Measurements from ENCODE around the gene FBXL7.

The FBXL7 gene

DNA sequence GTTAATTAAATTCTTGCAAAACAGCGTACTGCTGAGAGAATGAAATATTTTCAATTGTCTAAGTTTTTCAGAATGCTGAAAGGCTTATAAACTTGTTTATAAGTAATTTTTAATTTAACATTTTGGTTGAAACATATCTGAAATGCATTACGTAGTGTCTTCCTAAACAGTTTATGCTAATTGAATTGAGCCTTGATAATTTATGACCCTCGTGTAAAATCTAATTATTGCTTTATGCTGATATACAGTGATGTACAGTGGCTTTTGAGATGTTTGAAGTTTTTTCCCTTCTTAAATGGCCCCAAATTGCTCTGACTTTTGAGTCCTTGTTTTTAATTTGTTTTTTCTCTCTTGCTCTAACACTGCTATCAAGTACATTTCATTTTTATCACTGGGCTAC, 262.7 kb downstream of the FBXL7 start:
- no peak for DNase-seq (ENCODE audit: low read depth in 3 of 3)

DNA sequence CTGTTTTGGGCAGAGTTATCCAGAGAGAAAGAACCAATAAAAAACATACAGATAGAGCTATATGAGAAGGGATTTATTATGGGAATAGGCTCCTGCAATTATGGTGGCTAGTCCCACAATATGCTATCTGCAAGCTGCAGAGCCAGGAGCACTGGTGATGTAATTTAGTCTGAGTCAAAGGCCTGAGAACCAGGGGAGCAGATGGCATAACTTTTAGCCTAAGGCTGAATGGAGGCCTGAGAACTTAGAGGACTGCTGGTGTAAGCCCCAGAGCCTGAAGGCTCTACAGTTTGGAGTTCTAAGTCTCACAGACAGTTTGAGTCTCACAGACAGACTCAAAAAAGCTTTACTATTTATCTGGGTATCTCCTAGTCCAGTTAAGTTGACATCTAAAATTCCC, 263.8 kb downstream of the FBXL7 start:
- DNase-seq (ENCODE audit: low read depth in 3 of 3) = no peak

DNA sequence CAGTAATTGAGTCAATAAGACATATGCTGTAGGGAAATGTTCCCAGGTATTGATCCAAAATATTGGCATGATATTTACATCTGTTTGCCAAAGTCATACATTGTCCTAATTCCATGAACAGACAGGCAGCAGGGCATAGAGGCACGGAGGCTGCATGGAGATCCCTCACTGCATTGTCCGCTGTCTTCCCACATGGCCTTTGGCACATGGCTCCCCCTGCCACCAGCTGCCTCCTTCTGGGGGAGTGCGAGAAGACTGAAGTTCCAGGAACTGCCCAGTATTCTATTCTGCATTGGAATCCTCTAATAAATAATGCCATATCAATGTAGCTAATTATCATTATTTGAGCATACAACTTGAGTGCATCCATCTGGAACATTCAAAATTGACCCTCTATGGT, 269.0 kb downstream of the FBXL7 start:
- no peak for DNase-seq (ENCODE audit: low read depth in 3 of 3)

DNA sequence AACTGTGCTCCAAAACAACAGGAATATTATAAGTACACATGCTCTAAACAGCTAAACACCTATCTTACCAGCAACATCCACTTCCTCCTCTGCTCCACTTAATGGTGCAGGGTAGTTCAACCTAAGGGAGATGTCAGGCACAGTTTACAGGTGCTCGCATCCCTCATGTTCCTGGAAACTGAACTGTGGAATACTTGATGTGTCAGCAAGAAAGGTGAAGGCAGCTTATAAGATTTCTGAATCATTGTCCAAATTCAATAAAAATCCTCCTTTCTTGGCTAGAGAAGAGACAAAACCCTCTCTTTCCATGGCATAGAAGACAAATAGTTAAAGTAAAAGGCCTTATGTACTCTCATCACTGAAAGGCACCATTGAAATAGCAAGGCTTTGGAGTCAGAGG, 272.2 kb downstream of the FBXL7 start:
- no peak for DNase-seq (ENCODE audit: low read depth in 3 of 3)

DNA sequence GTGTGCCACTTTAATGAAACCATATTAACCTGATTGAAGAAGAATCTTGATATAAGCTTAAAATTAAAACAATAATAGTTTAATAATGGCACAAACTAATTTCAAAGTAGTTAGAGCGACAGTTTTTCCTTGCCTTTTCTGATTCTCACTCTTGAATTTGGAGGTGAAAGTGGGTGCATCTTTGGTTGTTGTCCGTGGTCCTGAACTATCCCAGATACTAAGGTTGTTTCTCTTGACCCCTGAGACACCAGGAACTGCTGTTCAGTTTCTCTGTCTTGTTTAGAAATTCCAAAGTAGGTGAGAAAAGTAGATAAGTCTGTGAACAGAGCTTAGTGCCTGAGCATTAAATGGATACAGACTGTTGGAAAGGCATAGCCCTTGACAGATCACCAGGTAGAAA, 274.7 kb downstream of the FBXL7 start:
- no peak for DNase-seq (ENCODE audit: low read depth in 3 of 3)

DNA sequence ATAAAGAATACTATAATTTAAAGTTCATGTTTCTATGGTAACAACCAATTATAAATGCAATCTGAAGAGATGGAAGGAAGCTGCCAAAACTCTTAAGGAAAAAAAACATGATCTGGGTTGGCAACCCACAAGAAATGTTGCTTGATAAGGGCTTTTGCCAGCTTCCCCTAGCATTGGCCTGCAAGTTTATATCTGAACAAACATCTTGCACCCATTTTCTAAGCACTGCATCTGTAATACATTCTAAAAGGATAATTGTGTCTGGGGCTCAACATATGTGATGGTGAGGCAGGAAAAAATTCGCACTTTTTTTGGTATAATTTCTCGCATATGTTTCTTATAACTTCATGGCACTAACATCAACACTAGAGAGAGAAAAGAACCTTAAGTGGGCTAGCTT, 276.4 kb downstream of the FBXL7 start:
- no peak for DNase-seq (ENCODE audit: low read depth in 3 of 3)

DNA sequence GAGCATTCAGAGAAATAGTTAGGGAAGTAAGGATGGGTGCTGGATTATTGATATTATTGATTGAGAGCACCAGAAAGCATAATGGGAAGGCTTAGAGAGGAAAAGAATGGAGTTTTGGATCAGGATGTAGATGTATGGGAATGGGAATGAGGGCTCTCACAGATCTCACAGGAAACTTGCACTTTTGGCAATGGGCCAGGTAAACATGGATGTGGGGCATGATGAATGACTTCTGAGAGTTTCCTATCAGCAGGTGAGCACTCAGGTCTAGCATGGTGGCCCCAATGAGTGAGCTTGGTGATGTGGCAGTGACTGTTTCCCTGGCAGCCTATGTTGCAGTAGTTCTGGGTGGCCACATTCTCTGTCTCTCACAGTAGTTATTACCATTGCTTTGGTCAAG, 283.8 kb downstream of the FBXL7 start:
- DNase-seq (ENCODE audit: low read depth in 3 of 3) = no peak

DNA sequence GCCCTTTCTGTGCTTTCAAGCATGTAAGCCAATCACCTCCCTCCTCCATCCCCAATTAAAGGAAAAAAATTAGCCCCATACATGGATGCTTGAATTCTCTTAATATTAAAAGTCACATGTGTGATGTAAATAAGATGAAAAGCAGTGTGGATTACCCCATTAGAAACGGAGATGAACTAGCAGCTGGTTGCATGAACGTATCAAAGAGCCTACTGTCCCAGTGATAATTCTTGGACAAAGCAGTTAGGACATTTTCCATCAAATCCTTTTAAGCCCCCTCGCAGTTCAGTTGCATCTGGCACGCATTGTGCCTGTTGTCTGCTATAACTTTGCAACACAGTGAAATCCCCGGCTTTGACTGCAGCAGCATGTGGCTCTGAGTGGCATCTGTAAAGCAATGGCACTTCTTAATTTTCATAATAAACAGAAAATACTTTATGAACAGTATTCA, 285.6 kb downstream of the FBXL7 start:
- DNase-seq (ENCODE audit: low read depth in 3 of 3) = no peak

DNA sequence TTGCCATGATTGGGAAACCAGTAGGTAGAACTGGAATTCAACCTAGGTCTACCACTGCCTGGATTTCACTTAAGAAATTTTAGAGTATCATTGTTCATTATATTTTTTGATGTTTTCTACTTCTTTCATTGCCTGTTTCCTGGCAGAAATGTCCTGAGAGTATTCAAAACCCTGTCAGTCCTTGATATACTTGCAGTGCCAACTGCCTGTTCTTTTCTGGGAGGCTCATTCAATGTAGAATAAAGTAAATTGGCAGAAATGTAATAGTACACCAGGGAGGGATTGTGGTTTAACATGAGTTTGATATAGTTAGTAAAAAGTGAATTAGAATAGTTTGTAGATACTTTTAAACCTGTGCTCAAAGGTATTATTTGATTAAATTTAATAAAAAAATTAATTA, 286.3 kb downstream of the FBXL7 start:
- DNase-seq (ENCODE audit: low read depth in 3 of 3) = no peak

DNA sequence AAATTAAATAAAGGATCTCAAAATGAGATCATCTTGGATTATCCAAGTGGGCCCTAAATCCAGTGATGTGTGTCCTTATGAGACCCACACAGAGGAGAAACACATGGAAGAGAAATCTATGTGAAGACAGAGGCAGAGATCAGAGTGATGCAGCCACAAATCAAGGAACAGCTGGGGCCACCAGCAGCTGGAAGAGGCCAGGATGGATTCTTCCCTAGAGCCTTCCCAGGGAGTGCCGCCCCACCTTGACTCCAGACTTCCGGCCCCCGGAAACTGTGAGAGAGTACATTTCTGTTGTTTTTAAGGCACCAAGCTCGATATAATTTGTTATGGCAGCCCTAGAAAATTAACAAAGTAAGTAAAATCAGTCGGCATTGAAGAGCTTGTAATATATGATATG, 286.9 kb downstream of the FBXL7 start:
- no peak for DNase-seq (ENCODE audit: low read depth in 3 of 3)

DNA sequence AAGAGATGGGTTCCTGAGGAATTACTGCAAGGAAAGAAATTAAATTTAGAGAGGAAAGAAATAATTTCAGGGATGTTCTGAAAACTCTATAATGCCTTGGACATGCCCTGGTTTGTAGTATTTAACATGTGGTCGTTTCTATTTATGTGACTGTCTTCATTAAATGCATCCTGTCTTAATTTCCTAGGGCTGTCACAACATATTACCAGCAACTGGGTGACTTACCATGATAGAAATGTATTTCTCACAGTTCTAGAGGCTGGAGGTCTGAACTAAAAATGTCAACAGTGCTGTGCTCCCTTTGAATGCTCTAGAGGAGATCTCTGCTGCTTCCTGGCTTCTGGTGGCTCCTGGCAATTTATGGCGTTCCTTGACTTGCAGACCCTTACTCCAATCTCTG, 287.7 kb downstream of the FBXL7 start:
- DNase-seq (ENCODE audit: low read depth in 3 of 3) = no peak

DNA sequence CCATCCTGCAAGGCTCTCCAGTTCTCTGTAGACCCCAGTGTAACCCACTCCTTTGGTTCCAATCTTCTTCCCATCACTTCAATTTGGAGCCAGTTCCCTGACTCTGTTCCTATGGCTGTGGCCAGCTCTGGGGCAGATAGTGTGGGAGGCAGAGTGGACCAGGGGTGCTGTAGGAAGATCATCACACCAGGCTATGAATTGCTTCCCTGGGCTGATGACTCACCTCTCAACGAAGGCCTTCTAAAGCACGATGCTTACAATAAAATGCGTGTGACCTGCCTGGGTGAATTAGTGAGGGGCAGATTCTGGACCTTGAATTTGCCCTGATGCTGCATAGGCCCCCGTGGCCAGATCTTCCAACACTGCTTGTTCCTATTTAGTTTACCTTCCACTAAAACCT, 289.7 kb downstream of the FBXL7 start:
- no peak for DNase-seq (ENCODE audit: low read depth in 3 of 3)

DNA sequence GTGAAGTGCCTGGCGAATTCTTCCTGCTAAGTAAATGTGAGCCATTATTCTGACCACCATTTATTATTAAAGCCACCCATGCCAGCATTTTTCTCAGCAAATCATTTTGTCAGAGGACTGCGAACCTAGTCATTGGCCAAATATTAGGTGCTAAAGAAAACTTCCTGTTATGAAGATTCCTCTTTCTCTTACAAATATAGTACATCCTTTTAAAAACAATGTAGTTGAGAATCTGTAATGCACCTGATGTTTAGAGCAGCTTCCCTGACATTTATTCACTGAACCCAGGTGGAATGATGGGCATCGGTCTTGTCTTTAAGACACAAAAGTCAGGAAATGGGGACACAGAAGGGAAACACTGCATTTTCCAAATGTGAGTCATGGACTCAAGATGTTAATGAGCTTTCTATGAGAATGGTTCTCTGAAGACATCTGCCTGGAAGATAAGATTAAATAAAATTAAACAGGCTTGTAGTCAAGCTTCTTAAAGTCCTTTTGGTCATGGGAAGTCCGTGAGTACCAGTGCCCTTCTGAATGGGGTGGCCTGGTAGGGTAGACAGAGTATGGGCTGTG, 290.6 kb downstream of the FBXL7 start:
- DNase-seq (ENCODE audit: low read depth in 3 of 3) = no peak

DNA sequence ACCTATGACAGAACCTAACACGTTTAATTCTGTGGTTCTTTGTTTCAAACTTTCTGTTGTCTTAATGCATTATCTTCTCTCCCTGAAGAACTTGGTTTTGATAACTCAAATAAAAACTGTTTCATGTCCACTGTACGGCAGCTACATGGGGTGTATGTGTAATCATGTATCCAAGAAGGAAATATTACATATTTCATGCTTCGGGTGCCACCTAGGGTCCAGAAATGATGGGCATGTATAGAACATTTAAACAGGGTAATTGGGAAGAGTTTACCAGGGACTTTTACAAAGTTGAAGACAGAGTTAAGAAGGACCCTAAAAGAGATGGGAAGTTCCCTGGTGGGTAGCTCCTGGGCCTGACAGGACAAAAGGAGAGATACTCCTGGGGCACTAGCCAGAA, 291.3 kb downstream of the FBXL7 start:
- DNase-seq (ENCODE audit: low read depth in 3 of 3) = no peak

DNA sequence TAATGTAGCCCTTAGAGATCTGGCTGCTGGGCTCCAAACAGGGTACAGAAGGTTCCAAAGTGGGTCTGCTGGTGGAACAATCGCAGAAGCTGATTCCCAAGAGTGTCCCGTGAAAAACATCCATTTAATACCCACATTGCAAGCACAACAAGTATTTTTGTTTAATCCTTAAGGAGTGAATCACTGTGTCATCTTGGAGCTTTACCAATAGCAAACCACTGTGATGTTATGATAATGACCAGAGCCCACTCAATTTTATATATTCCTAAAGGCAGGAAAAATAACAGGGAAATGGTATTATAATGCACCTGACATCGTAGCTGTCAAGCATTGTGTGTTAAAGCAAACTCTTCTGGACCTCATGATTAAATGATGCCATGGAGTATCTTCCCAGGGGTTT, 291.9 kb downstream of the FBXL7 start:
- DNase-seq (ENCODE audit: low read depth in 3 of 3) = no peak

DNA sequence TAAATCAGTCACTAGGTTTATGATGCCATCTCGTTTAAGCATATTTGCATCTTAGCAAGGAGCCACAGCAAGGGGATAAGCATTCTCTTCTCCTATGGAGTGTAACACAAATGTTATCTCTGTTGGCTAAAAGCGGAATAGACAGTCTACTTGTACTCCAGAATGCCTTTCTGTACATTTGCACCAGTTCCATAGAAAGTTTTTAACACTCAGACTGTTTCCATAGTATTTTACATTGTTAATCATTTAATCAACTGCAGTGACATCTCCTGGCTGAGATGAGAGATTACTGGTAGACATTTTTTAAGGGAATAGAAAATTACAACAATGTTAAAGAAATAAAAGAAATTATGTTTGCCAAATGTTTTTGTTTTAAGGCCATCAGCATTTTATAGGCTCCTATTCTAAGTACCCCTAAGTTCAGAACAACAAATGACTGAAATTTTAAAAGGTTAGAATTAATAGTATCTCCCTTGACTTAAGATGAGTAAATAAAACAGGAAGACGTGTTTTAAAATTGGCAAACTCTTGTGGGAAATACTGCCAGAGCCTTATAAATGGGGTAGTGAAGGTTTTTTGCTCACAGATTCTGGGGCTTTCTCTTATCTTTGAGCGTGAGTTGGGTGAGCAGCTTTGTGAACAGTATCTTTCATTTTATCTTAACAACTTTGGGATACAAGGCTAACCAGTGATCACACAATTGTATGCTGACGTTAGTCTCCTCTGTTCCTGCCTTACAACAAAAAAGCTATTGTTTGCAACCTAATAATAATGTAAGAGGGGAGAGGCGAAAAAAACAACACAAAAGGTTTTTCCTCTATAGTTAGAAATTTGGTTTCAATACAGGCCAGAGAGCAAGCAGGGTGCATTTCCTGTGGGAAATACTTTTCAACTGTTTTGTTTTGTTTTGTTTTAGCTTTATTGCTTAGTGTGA, 294.3 kb downstream of the FBXL7 start:
- DNase-seq (ENCODE audit: low read depth in 3 of 3) = no peak

DNA sequence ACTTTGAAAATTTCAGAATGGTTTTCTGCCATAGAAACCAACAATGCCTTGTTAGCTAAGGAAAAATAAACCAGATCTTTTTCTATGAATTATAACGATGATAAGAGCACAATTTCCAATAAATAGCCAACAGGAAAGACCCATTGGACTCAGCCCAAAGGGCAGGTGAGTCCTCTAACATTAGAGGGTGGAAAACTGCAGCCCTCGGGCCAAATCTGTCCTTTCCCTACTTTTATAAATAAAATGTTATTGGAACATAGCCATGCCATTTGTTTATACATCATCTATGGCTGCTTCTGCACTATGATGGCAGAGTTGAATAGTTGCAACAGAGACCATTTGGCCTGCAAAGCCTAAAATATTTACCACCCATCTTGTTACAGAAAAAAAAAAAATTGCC, 296.1 kb downstream of the FBXL7 start:
- DNase-seq (ENCODE audit: low read depth in 3 of 3) = no peak

DNA sequence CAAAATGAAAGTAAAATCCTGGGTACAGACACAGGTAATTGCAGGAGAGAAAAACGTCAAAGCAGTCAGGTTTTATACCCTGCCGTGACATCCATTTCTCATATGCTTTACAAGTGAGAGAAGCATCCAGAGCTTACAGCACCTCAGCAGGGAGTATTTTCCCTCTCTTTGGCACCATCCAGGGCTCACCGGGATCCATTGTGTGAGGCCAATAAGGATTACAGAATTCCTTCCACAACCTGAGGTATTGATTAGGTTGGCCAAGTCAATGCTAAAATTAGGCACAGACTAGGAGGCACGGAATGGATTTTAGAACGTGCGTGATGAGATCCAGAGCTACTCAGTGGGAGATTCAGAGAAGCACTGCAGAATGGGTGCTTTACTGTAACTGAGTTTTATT, 296.6 kb downstream of the FBXL7 start:
- no peak for DNase-seq (ENCODE audit: low read depth in 3 of 3)

DNA sequence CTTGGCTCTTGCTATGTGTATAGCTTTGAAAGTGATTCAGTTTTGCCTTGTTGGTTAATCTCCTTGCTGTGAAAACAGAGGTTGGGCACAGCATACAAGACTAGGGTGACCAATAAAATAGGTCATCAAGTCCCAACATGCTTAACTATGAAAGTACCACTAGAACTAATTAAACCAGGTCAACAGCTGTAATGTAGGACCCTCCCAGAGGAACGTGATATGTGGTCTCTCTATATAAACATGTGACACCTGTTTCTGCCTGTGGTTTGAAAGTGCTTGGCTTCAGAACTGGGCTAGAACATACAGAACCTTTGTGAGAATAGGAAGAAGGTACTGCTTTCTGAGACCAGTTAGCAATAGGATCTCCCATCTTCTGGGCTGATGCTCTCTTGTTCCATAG, 297.1 kb downstream of the FBXL7 start:
- no peak for DNase-seq (ENCODE audit: low read depth in 3 of 3)

DNA sequence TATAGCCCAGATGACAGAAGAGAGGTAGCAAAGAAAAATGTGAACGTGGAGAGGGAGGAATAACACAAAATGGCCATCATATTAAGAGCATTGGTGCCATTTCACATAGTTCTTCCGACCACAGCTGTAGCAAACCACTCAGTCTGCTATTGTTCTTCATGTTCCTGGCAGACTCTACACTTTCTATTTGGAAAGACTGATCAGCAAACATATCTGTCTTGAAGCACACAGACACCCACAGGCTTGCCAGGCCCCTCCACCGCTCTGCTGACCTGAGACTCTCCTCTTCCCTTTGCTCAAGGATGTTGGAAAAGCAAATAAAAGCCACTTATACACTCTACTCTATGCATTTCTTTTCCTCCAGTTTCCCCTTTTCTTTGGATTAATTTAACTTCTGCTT, 298.0 kb downstream of the FBXL7 start:
- DNase-seq (ENCODE audit: low read depth in 3 of 3) = no peak

DNA sequence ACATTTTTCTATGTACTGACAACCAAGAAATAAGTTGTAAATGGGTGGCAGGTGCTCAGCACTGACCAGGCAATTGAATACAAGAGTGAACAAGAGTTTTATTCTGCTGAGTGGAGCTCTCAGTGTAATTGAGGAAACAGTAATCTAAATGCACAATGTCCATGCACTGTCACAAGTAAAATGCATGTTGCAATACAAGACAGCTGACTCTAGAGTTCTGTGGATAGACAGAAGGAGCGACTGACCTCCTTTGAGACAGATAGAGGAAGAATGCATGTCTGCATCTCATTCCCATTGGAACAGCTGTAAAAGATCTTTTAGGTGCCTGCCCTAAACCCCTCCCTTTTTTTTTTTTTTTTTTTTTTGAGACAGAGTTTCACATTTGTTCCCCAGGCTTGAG, 299.0 kb downstream of the FBXL7 start:
- no peak for DNase-seq (ENCODE audit: low read depth in 3 of 3)

DNA sequence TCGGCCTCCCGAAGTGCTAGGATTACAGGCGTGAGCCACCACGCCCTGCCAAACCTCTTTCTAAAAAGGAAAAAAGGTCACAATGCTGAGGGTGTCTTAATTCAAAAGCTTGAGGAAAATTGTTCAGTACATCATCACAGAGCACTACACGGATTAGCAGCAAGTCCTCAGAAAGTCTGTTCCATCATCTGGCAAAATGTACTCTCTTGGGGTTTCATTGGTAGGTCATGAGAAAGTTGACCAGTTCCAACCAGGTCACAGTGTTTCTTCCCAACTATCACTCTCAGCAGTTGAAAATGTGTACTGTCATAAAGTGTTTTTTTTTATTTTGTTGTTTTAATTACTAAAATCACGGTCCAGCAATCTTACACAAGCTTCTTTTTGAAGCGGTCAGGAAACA, 299.6 kb downstream of the FBXL7 start:
- DNase-seq (ENCODE audit: low read depth in 3 of 3) = no peak

DNA sequence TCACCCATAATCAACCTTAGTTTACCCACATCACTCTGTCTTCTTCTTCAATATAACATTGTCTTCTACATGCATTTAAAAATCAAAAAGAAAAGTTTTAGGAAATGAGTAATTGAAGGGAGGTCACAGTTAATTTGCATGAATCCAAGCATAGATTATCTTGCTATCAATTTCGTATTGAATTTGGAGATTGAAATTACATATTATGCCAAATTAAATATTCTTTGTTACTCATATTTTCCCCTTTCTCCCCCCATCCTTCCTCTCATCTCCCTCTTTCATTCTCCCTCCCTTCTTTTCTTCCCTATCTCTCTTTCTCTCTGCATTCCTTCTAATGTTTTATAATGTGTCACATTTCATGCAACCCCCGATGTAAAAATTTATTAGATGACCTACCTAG, 303.3 kb downstream of the FBXL7 start:
- DNase-seq (ENCODE audit: low read depth in 3 of 3) = no peak

DNA sequence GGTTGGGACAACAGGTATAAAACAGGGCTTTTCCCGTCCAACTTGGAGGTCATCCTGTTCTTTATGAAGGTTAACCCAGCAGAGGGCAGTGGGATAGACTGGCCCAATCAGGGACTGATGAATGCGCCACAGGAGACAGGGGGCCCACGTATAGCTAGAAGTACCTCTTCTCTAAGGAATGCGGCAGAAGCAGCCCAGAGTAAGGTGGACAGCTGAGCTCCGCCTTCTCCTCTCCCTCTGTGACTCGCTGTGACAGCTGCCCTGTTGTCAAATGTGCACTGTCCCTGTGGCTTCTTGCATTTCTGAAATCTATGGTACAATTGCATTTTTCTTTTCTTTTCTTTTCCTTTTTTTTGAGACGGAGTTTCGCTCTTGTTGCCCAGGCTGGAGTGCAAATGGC, 306.6 kb downstream of the FBXL7 start:
- DNase-seq (ENCODE audit: low read depth in 3 of 3) = no peak
